Effector CD4-positive, alpha-beta T cell (primary cell): ENCODE results near the gene HBP1.
A peak's percentile ranks its signal among the peaks of the same experiment; 100 is the strongest.

ENCODE experiments used
- DNase-seq: peaks from one replicate; pipeline ENCODE4 v3.0.0-alpha.2; 2020

HBP1 gene

GRCh38 chr7:107157091-107157490 lies 11.7 kb upstream of the HBP1 start:
- no peak for DNase-seq

GRCh38 chr7:107158028-107158427 lies 10.8 kb upstream of the HBP1 start:
- DNase-seq = no peak

DNA sequence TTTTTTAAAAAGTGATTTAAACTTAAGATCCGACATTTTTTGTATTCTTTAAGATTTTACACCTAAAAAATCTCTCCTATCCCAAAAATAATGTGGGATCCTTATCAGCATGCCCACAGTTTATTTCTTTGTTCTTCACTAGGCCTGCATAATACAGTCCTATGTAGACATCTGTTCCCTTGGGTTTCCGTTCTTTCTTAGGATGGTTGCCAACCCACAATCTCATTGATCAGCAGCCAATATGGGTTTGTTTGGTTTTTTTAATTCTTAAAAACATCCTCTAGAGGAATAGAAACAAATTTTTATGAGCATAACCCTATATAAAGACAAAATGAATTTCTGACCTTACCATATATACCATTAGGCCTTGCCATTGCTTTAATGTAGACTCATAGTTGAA lies 8.4 kb upstream of the HBP1 start:
- DNase-seq = no peak

DNA sequence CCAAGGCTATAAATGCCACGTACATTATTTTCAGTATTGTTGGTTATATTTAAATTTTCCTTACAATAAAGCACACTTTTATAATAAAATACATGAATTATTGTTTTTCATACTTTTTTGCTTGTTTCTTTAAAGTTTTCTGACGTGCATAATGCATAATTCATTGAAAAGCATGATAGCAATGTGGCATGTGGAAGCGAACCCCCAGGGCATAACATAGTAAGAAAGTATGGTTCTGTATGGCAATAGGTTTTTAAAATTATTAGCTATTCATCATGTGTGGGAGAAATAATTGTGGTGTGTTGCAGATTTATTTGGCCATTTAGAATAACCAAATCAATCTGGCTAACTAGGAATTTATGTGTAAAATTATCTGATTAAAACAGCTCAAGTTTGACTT lies 7.4 kb upstream of the HBP1 start:
- DNase-seq = no peak

GRCh38 chr7:107162475-107162874 lies 6.3 kb upstream of the HBP1 start:
- DNase-seq = no peak

DNA sequence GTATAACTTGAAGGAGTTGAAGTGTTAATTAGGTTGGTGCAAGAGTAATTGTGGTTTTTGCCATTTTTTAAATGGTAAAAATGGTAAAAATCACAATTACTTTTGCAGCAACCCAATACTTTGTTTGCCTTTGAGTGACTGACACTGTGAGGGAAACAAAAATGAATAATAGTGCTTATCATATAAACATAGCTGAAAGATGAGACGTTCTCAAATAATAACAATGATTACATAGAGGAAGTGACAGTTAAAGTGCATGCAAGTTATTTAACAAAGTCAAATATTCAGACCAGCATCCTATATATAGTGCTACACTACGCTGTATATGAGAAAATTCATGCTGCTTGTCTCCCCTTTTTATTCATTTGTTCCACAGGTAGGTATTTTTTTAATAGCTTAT lies 4.7 kb upstream of the HBP1 start:
- DNase-seq = no peak

DNA sequence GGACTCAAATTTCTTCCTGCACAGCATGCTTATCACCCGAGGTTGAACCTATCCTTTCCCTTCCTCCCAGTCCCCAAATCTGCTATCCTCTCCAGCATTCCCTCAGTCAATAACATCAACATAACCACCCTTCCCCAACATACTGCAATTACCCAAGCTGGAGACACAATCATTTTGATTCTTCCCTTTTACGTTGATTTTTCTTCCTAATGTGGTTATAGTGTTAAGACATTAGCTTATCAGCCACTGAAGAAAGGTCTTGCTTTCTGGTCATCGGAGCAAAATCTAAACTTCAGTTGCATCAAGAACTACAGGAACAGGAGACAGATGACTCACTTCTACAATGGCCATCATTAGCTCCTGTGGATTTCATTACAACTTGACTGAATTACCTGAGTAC lies 3.5 kb upstream of the HBP1 start:
- DNase-seq = no peak

DNA sequence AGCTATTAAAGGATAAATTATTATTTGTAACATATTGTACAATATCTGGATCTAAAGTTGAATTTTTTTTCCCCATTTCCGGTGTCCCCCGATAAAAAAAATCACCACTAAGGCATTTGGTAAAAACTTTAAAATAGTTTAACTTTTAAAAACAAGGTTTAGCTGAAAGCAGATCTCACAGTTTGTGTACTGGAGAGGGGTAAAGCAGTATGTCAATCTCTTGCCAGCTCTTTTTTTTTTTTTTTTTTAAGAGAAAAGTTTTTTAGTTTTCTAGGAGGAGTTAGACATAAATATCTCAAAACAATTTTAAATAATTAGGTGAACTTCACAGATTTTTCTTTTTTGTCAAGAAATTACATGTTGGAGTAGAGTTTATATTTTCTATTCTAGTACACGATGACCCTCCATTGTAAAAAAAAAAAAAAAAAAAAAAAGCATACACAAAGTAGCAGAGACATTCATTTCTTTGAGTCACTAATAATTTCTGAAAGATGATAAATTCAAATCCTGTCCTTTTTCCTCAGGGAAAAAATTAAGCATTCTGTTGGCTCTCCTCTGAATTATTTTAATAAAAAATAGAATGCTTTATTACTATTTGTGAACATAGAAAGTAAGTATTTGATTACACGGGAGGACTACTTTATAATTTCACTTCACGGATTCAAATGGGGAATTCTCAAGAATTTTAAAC lies 1.9 kb upstream of the HBP1 start:
- no peak for DNase-seq

DNA sequence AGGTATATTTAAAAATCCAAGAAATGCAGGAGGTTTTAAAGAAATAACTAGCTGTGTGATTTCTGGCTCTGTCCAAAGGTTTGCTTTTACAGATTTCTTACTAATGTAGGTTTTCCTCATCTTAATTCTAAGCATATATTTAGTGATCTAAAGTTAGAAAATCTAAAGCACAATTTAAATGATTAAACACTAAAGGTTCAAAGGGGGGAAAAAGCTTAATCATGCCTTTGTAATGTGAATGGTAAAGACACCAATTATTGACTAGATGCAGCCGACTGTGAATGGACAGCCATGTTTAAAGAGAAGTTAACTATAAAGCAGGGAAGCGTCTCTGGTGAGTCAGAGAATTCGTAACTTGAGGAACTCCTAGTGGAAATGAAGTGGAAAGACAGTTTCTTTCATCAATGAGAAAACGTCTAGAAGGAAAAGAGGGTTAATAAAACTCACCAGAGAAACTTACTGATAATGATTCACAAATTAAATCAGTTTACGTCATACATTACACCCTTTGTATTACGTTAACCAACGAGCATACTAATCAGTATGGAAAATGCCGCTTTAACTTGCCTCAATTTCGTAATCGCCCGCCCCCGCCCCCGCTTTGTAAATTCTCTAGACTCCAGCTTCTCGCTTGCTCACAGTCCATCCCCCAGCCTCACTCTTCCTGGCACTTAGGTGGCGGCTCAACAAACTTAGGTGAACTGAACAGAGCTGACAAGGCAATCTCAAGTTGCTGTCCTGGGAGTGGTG lies 1.1 kb upstream of the HBP1 start:
- DNase-seq = peak; percentile 66

DNA sequence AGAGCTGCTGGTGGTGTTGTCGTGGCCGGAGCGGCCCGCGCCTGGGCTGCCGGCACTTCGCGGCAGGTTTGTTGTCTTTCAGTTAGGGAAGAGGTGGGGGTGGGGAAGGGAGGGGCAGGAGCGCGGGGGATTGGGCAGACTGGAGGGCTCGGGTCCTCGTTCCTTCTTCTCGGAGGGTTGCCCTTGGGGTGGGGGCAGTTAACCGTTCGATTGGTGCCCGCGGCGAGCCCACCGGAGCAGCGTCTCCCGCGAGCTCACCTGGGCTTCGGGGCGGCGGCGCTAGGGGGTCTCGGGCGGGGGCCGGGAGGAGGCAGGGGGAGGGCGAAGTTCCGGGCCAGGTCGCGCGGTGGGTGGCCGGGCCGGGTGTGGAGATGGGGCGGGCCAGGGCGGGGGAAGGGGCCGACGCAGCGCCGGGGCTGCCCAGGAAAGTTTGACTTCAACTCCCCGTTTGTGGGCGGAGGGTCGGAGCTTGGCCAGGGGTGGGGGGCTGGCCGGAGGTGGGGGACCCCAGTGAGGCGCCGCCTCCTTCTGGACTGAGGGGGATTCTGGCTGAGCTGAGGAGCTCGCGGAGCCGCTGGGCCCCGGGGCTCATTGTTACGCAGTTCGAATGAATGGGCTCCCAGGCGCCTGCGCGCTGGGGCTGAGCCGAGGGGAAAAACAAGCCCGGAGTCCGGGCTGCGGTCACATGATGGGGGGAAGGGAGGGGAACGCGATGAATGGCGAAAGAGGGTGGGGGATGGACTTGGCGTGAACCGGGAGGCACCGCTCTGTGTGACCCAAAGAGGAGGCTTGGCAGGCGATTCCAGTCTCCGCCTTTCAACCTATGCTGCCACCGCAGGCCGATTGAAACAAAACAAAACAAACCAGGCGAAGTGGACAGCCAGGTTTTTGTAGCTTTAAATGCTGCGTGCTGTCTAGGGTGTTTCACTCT lies 582 bp downstream of the HBP1 start:
- DNase-seq = peak; percentile 78

GRCh38 chr7:107170051-107170915 lies 1.5 kb downstream of the HBP1 start:
- DNase-seq = no peak

DNA sequence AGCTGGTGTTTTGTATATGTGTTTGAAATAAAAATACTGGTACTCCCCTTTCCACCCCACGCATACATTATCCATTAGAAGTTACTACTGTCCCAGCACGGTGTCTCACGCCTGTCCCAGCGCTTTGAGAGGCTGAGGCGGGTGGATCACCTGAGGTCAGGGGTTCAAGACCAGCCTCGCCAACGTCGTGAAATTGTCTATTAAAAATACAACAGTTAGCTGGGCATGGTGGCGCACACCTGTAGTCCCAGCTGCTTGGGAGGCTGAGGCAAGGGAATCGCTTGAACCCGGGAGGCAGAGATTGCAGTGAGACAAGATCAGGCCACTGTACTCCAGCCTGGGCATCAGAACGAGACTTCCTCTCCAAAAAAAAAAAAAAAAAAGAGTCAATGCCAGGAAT lies 2.7 kb downstream of the HBP1 start:
- DNase-seq = no peak

- no peak for DNase-seq
These were observed 3.7 kb downstream of the HBP1 start for GRCh38 chr7:107172276-107173032.

DNA sequence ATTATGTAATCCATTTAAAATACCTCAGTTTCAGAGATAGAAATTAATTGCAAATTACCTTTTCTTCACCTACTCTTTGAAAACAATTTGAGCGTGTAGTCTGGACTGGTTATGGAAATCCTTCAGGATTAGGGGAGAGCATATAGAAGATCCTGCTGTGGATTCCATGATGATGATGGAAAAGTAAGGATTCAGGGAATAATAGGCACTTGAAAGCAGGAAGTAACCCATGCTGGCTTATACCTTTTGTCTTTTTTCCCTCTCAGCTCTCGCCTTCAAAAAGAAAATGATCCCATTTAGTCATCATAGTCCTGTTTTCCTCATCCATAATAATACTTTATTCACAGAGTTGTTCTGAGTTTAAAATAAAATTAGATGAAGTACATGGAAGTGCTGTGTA lies 4.4 kb downstream of the HBP1 start:
- DNase-seq = no peak

DNA sequence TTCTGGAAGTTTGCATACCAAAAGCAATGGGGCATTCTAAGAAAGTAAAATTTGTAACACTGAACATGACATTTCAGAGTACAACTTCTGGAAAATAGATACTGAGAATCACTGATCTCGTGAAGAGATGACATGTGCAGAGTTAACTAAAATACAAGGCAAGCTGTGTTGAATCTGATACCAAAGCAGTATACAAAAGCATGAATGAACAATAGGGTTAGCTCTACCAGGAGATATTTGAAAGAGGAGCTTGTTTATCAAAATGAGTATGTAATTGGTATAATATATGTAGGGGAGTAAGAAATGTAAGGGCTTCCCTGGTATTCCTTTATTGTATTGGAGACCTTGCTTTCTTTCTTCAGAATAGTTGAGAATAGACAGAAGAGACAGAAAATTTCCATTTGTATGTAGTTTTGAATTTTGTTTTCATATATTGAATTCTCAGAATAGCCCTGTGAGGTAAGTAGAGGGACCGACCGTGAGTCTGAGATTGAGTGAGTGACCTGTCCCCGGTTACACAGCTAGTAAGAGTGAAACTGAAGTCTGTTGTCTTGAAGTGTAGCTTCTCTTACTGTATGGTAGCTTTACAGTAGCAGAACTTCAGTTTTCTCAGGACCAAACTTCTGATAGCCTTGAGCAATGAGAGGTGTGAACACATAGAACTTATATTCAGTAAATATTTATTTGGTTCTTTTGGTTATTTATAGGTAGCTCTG lies 5.0 kb downstream of the HBP1 start:
- no peak for DNase-seq

- no peak for DNase-seq
These were observed 10.7 kb downstream of the HBP1 start for GRCh38 chr7:107179326-107180164.

GRCh38 chr7:107180378-107180777 lies 11.6 kb downstream of the HBP1 start:
- peak; percentile 55 for DNase-seq

GRCh38 chr7:107181172-107181571 lies 12.4 kb downstream of the HBP1 start:
- DNase-seq = no peak

DNA sequence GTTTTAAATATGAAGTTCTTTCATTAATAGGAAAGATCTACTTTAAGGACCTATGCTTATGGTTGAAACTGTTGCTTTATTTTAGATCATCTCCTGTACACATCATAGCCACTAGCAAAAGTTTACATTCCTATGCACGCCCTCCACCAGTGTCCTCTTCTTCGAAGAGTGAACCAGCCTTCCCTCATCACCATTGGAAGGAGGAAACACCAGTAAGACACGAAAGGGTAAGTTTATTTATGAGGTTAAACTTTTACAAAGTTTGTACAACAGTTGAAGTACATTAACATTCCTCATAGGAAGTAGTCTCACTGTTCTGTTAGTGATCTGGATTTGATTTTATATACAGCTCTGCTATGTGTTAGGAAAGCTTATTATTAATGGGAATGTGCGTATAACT lies 16.9 kb downstream of the HBP1 start:
- DNase-seq = no peak

DNA sequence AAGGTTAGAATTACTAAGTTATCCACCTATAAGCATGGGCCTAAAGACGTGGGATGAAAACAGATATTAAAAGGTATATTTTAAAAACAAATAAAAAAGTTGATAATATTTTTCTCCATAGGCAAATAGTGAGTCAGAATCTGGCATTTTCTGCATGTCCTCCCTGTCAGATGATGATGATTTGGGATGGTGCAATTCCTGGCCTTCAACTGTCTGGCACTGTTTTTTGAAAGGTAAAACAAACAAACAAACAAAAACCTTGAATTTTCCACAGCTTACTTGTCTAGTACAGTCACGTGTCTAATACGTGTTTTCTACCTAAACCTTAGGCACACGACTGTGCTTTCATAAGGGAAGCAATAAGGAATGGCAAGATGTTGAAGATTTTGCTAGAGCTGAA lies 17.4 kb downstream of the HBP1 start:
- no peak for DNase-seq
